Stimulated activated CD4-positive, alpha-beta T cell treated with anti-CD3 and anti-CD28 coated beads, Interleukin-12 subunit alpha, Interleukin-12 subunit beta, amount 100 ng/mL, for 24 hours (primary cell): Measurements from ENCODE around the gene KIAA0232.
"Not testable (repeated sequence)": the region's sequence is repeated elsewhere in the genome, so short reads cannot be mapped to it uniquely, and the experiment has no call there.

Source experiments
- DNase-seq, 2 experiments: peaks; one replicate each; pipeline ENCODE4 v3.0.0-alpha.2; 2020; ENCODE audit warnings: low read depth in 2 of 2

The KIAA0232 gene

GRCh38 chr4:6754481-6755087 lies 27.9 kb upstream of the KIAA0232 start:
- no peak for DNase-seq

- no peak for DNase-seq
Observed at GRCh38 chr4:6755088-6755753, 27.3 kb upstream of the KIAA0232 start.

GRCh38 chr4:6756345-6756744 lies 26.2 kb upstream of the KIAA0232 start:
- DNase-seq, result not testable (repeated sequence)

- no peak for DNase-seq
Observed at GRCh38 chr4:6758728-6759127, 23.8 kb upstream of the KIAA0232 start.

- no peak for DNase-seq
Observed at GRCh38 chr4:6760865-6761264, 21.7 kb upstream of the KIAA0232 start.

- no peak for DNase-seq
Observed at GRCh38 chr4:6761649-6762615, 20.6 kb upstream of the KIAA0232 start.

- DNase-seq, result no peak
Observed at GRCh38 chr4:6763330-6763851, 19.1 kb upstream of the KIAA0232 start.

GRCh38 chr4:6764976-6765620 lies 17.4 kb upstream of the KIAA0232 start:
- no peak for DNase-seq

GRCh38 chr4:6765703-6766102 lies 16.8 kb upstream of the KIAA0232 start:
- no peak for DNase-seq

GRCh38 chr4:6767386-6767747 lies 15.2 kb upstream of the KIAA0232 start:
- DNase-seq, result no peak

GRCh38 chr4:6767748-6768538 lies 14.6 kb upstream of the KIAA0232 start:
- DNase-seq, result no peak

- DNase-seq, result no peak
Observed at GRCh38 chr4:6768539-6768905, 14.0 kb upstream of the KIAA0232 start.

GRCh38 chr4:6769233-6769988 lies 13.1 kb upstream of the KIAA0232 start:
- no peak for DNase-seq

GRCh38 chr4:6769989-6770420 lies 12.5 kb upstream of the KIAA0232 start:
- no peak for DNase-seq

GRCh38 chr4:6770581-6771228 lies 11.8 kb upstream of the KIAA0232 start:
- DNase-seq, result no peak

GRCh38 chr4:6771229-6771671 lies 11.3 kb upstream of the KIAA0232 start:
- no peak for DNase-seq

- no peak for DNase-seq
Observed at GRCh38 chr4:6772223-6772928, 10.2 kb upstream of the KIAA0232 start.

- no peak for DNase-seq
Observed at GRCh38 chr4:6773106-6773505, 9.4 kb upstream of the KIAA0232 start.
